ENCODE data around the gene ZNF384. TPM values are rescaled to one million over a fixed set of nuclear protein-coding genes. Genes with fewer than 3 reads are reported as not detected.

Gene ZNF384
- total RNA-seq, 3 donors from 2014 or later (not counting 1 experiment from before 2014, with no cell fraction given) = 95.1 to 101 (median 100) TPM

GRCh38 chr12:6699989-6700645 lies 10.9 kb upstream of the ZNF384 start:
- H3K27me3 ChIP-seq (ENCODE audit: control insufficient read depth, insufficient read depth, low read length) = peaks cover 26% of the 10 kb centered on the region
- intact Hi-C loops (cut with micrococcal nuclease) = no loop called here

GRCh38 chr12:6699259-6699988 lies 10.2 kb upstream of the ZNF384 start:
- H3K4me3 ChIP-seq (ENCODE audit: low read length) = no peak overlapping the region
- Mint-ChIP-seq H3K9me3 (no peaks in the 10 kb centered on the region), H3K4me3 (peak overlapping the region; percentile 28), H3K4me1 (peaks cover 0 to 16% of the 10 kb centered on the region in 2 donors), H3K27me3 (ENCODE audit: low read depth in 2 of 2) (peaks cover 63 to 68% of the 10 kb centered on the region in 2 donors), H3K27ac (no peak overlapping the region), H3K36me3 (no peaks in the 10 kb centered on the region)
- no peaks in the 10 kb centered on the region for H3K9me3 ChIP-seq (ENCODE audit: control insufficient read depth, insufficient read depth, low read length)
- peaks cover 24% of the 10 kb centered on the region for H3K4me1 ChIP-seq (ENCODE audit: control insufficient read depth, insufficient read depth, low read length)
- no peak for ATAC-seq
- H3K27me3 ChIP-seq (ENCODE audit: control insufficient read depth, insufficient read depth, low read length) = peaks cover 26% of the 10 kb centered on the region
- no peaks in the 10 kb centered on the region for H3K36me3 ChIP-seq (ENCODE audit: control insufficient read depth, insufficient read depth, low read length)
- no peak for TF ChIP-seq CTCF (IDR thresholded peaks at IDR 0.05)
- no peak overlapping the region for H3K27ac ChIP-seq (ENCODE audit: low read length)
- intact Hi-C loops (cut with micrococcal nuclease) = no loop called here
- WGBS (ENCODE audit: insufficient coverage) = 37% methylated on average over 16 of the region's 16 CpGs
- no peak for DNase-seq

More at GRCh38 chr12:6699989-6700645, 10.9 kb upstream of the ZNF384 start:
- Mint-ChIP-seq H3K4me1 (peaks cover 0 to 13% of the 10 kb centered on the region in 2 donors), H3K9me3 (no peaks in the 10 kb centered on the region), H3K27ac (no peak overlapping the region), H3K27me3 (ENCODE audit: low read depth in 2 of 2) (peaks cover 69 to 71% of the 10 kb centered on the region in 2 donors), H3K4me3 (peak overlapping the region; percentile 28), H3K36me3 (no peaks in the 10 kb centered on the region)
- no peak for TF ChIP-seq CTCF (IDR thresholded peaks at IDR 0.05)
- Histone ChIP-seq H3K36me3 (ENCODE audit: control insufficient read depth, insufficient read depth, low read length) (no peaks in the 10 kb centered on the region), H3K4me3 (ENCODE audit: low read length) (no peak overlapping the region), H3K4me1 (ENCODE audit: control insufficient read depth, insufficient read depth, low read length) (peaks cover 24% of the 10 kb centered on the region), H3K9me3 (ENCODE audit: control insufficient read depth, insufficient read depth, low read length) (no peaks in the 10 kb centered on the region), H3K27ac (ENCODE audit: low read length) (no peak overlapping the region)
- ATAC-seq = peak in 1 of 3 donors; percentile 35
- DNase-seq = peak in 1 of 2 donors; percentile 38
- 1% methylated on average over 63 of the region's 65 CpGs for WGBS (ENCODE audit: insufficient coverage)

- peaks cover 24% of the 10 kb centered on the region for H3K4me1 ChIP-seq (ENCODE audit: control insufficient read depth, insufficient read depth, low read length)
- H3K27ac Mint-ChIP-seq = no peak overlapping the region
- H3K9me3 ChIP-seq (ENCODE audit: control insufficient read depth, insufficient read depth, low read length) = no peaks in the 10 kb centered on the region
- TF ChIP-seq CTCF (IDR thresholded peaks at IDR 0.05) = no peak
- DNase-seq = no peak
- no peaks in the 10 kb centered on the region for H3K36me3 Mint-ChIP-seq
- intact Hi-C loops (cut with micrococcal nuclease) = no loop called here
- no peaks in the 10 kb centered on the region for H3K9me3 Mint-ChIP-seq
- peaks cover 58 to 62% of the 10 kb centered on the region in 2 donors for H3K27me3 Mint-ChIP-seq (ENCODE audit: low read depth in 2 of 2)
- ATAC-seq = no peak
- H3K36me3 ChIP-seq (ENCODE audit: control insufficient read depth, insufficient read depth, low read length) = no peaks in the 10 kb centered on the region
- no peak overlapping the region for H3K27ac ChIP-seq (ENCODE audit: low read length)
- H3K4me1 Mint-ChIP-seq = peaks cover 0 to 19% of the 10 kb centered on the region in 2 donors
- 77% methylated on average over 7 of the region's 8 CpGs for WGBS (ENCODE audit: insufficient coverage)
- H3K4me3 ChIP-seq (ENCODE audit: low read length) = no peak overlapping the region
- no peak overlapping the region for H3K4me3 Mint-ChIP-seq
- H3K27me3 ChIP-seq (ENCODE audit: control insufficient read depth, insufficient read depth, low read length) = peaks cover 24% of the 10 kb centered on the region
These were observed 9.3 kb upstream of the ZNF384 start for GRCh38 chr12:6698352-6699046.
